Right cardiac atrium (tissue), 5 donors: ENCODE data around the gene SAXO1. TPM values are rescaled to one million over a fixed set of nuclear protein-coding genes. Genes with fewer than 3 reads are reported as not detected.

ENCODE experiments used
- ATAC-seq, 2 donors: fragments of 200-7000 bp; cut with Tn5 transposase; one replicate each; pipeline versions ENCODE4 v1.8.0 to v1.9.1; 2020; ENCODE audit warnings: moderate library complexity in 2 of 2, mild to moderate bottlenecking in 1 of 2
- DNase-seq, 3 donors: peaks; one replicate each; pipeline ENCODE4 v3.0.0-alpha.2; 2020
- H3K27ac ChIP-seq: one replicate; pipeline ENCODE4 v1.5.1; 2013; ENCODE audit warnings: mild to moderate bottlenecking, low read length, control low read depth, moderate library complexity
- H3K27me3 ChIP-seq: one replicate; pipeline ENCODE4 v1.6.1; 2013; ENCODE audit not compliant: control insufficient read depth, insufficient read depth
- H3K4me1 ChIP-seq: one replicate; pipeline ENCODE4 v1.6.1; 2013; ENCODE audit warnings: low read length; ENCODE audit not compliant: control insufficient read depth, insufficient read depth
- H3K4me3 ChIP-seq: one replicate; pipeline ENCODE4 v1.5.1; 2013; ENCODE audit warnings: low read length, control low read depth
- H3K9me3 ChIP-seq: one replicate; pipeline ENCODE4 v1.6.1; 2013; ENCODE audit warnings: low read length; ENCODE audit not compliant: control insufficient read depth
- WGBS: extraction: QIAGEN DNeasy Blood & Tissue Kit; methylation state at CpG from one replicate; pipeline ENCODE4 v1.1.7; 2013; 5-methylcytosine and 5-hydroxymethylcytosine counted together
- intact Hi-C, 4 donors: fragments of 100-400 bp; cut with DNase I; formaldehyde crosslinking; loops; one replicate each; pipeline versions ENCODE4 v1.11.0 to v1.14.0; 2022 to 2023
- long read RNA-seq, 4 donors: library from polyadenylated mRNA; unstranded; transcript quantifications; one replicate each; pipeline ENCODE4 v2.0.0, GENCODE V29; 2020 to 2021
- polyA plus RNA-seq: library from polyadenylated mRNA; stranded (reverse); fragments of 200-250 nt; gene quantifications from one replicate; pipeline ENCODE4 v1.2.3, GENCODE V29; 2013
- total RNA-seq, 4 donors: library from RNA; stranded (reverse); fragmentation: NEBNext Ultra II Directional; extraction: Animal tissue kit (Norgen Biotek cat#: 25700); gene quantifications; one replicate each; pipeline ENCODE4 v1.2.1, GENCODE V29; 2021
- donor health status: healthy with polysubstance abuse.
- donor health status: DM: no; HTN: yes; CAD: no.
- donor health status: DM: no; HTN: no; CAD: no.
- donor health status: DM: no; HTN: yes; CAD: no; lungs with severe emphysema.
- donor health status: DM: yes; HTN: yes; CAD: no.

SAXO1 gene
- total RNA-seq, result not detected
- polyA plus RNA-seq, result not detected
- long read RNA-seq, donor 1, partial matches to known transcripts, result 0 of 1 reads
- long read RNA-seq, donor 1, other reads (novel, unspliced or antisense), result 1 of 1 reads
- long read RNA-seq, donor 2, result 0 reads
- long read RNA-seq, donor 3, result 0 reads
- long read RNA-seq, donor 4, result 0 reads

- Histone ChIP-seq H3K9me3 (no peaks in the 10 kb centered on the region), H3K27ac (no peak within 1 kb of the TSS), H3K27me3 (no peaks in the 10 kb centered on the region), H3K4me1 (no peaks in the 10 kb centered on the region), H3K4me3 (no peak within 1 kb of the TSS)
- no peak for DNase-seq
- ATAC-seq, result peak; percentile 28 to 40
- intact Hi-C loops, result loop anchor here in 1 of 4 donors (10.0 kb wide), 1 partner anchor 1188 kb away; no protein-coding TSS in a partner anchor
- 78% methylated on average over 20 of the region's 20 CpGs for WGBS
These were observed at the start of gene SAXO1 for GRCh38 chr9:19033015-19033414. TSS of gene SAXO1 (minus strand) at chr9:19033209. CDS start at chr9:19032908, 301 bp downstream.

- no peak overlapping the region for H3K4me3 ChIP-seq
- WGBS, result 84% methylated on average over 1 of the region's 1 CpG
- intact Hi-C loops, result no loop called here
- DNase-seq (no peak), ATAC-seq (no peak)
- no peaks in the 10 kb centered on the region for H3K27me3 ChIP-seq
- no peaks in the 10 kb centered on the region for H3K9me3 ChIP-seq
- H3K4me1 ChIP-seq, result no peaks in the 10 kb centered on the region
- H3K27ac ChIP-seq, result no peak overlapping the region
These were observed 41.8 kb upstream of the SAXO1 start for GRCh38 chr9:19074836-19075235.

GRCh38 chr9:19074229-19074628, 41.2 kb upstream of the SAXO1 start:
- Histone ChIP-seq H3K27me3 (no peaks in the 10 kb centered on the region), H3K4me1 (no peaks in the 10 kb centered on the region), H3K9me3 (no peaks in the 10 kb centered on the region), H3K4me3 (no peak overlapping the region), H3K27ac (no peak overlapping the region)
- DNase-seq, result no peak
- WGBS, result over 99% methylated on average over 2 of the region's 2 CpGs
- intact Hi-C loops, result no loop called here
- ATAC-seq, result no peak

GRCh38 chr9:19057033-19057432, 24.0 kb upstream of the SAXO1 start:
- DNase-seq (no peak), ATAC-seq (no peak)
- H3K27me3 ChIP-seq, result no peaks in the 10 kb centered on the region
- no peaks in the 10 kb centered on the region for H3K4me1 ChIP-seq
- H3K27ac ChIP-seq, result no peak overlapping the region
- H3K4me3 ChIP-seq, result no peak overlapping the region
- H3K9me3 ChIP-seq, result no peaks in the 10 kb centered on the region
- intact Hi-C loops, result no loop called here

GRCh38 chr9:19050637-19051591, 17.9 kb upstream of the SAXO1 start:
- Histone ChIP-seq H3K4me1 (peaks cover 5% of the 10 kb centered on the region), H3K9me3 (no peaks in the 10 kb centered on the region), H3K27ac (no peak overlapping the region), H3K27me3 (no peaks in the 10 kb centered on the region), H3K4me3 (peak overlapping the region; percentile 65)
- 60% methylated on average over 12 of the region's 12 CpGs for WGBS
- intact Hi-C loops, result no loop called here
- DNase-seq (no peak), ATAC-seq (no peak)

GRCh38 chr9:19049917-19050636, 17.1 kb upstream of the SAXO1 start:
- no peaks in the 10 kb centered on the region for H3K9me3 ChIP-seq
- peak overlapping the region; percentile 85 for H3K27ac ChIP-seq
- ATAC-seq (peak in 1 of 2 donors; percentile 7), DNase-seq (no peak)
- no peaks in the 10 kb centered on the region for H3K27me3 ChIP-seq
- H3K4me1 ChIP-seq, result peaks cover 5% of the 10 kb centered on the region
- WGBS, result 4% methylated on average over 33 of the region's 33 CpGs
- H3K4me3 ChIP-seq, result peak overlapping the region; percentile 65
- intact Hi-C loops, result loop anchor here in 1 of 4 donors (10.0 kb wide), 1 partner anchor 405 kb away; no protein-coding TSS in a partner anchor

- ATAC-seq (peak; percentile 96 to 98), DNase-seq (peak; percentile 95 to 98 (median 98))
- H3K27ac ChIP-seq, result peak within 1 kb of the TSS; percentile 85
- H3K9me3 ChIP-seq, result no peaks in the 10 kb centered on the region
- intact Hi-C loops, result loop anchor here in 1 of 4 donors (10.0 kb wide), 1 partner anchor 406 kb away; no protein-coding TSS in a partner anchor
- peak within 1 kb of the TSS; percentile 65 for H3K4me3 ChIP-seq
- peaks cover 5% of the 10 kb centered on the region for H3K4me1 ChIP-seq
- H3K27me3 ChIP-seq, result no peaks in the 10 kb centered on the region
- WGBS, result under 1% methylated on average over 82 of the region's 82 CpGs
These were observed 16.2 kb upstream of the SAXO1 start, which contains the start of gene RRAGA for GRCh38 chr9:19048966-19049916. TSS of gene RRAGA (plus strand) at chr9:19049427. CDS start at chr9:19049660, 233 bp downstream.

- intact Hi-C loops, result loop anchor here in 1 of 4 donors (10.0 kb wide), 1 partner anchor 1192 kb away; no protein-coding TSS in a partner anchor
- no peaks in the 10 kb centered on the region for H3K4me1 ChIP-seq
- H3K4me3 ChIP-seq, result no peak overlapping the region
- H3K9me3 ChIP-seq, result no peaks in the 10 kb centered on the region
- H3K27ac ChIP-seq, result no peak overlapping the region
- over 99% methylated on average over 5 of the region's 5 CpGs for WGBS
- no peak for DNase-seq
- no peak for ATAC-seq
- H3K27me3 ChIP-seq, result no peaks in the 10 kb centered on the region
These were observed 3.6 kb upstream of the SAXO1 start for GRCh38 chr9:19036611-19037010.

GRCh38 chr9:19032406-19032805, 603 bp downstream of the SAXO1 start:
- Histone ChIP-seq H3K4me3 (no peak overlapping the region), H3K27ac (no peak overlapping the region), H3K9me3 (no peaks in the 10 kb centered on the region), H3K27me3 (no peaks in the 10 kb centered on the region), H3K4me1 (no peaks in the 10 kb centered on the region)
- intact Hi-C loops, result loop anchor here in 1 of 4 donors (10.0 kb wide), 1 partner anchor 1188 kb away; no protein-coding TSS in a partner anchor
- ATAC-seq (no peak), DNase-seq (no peak)
- WGBS, result 63% methylated on average over 14 of the region's 14 CpGs

GRCh38 chr9:19030899-19031298, 2.1 kb downstream of the SAXO1 start:
- Histone ChIP-seq H3K27me3 (no peaks in the 10 kb centered on the region), H3K4me1 (no peaks in the 10 kb centered on the region), H3K27ac (no peak overlapping the region), H3K9me3 (no peaks in the 10 kb centered on the region), H3K4me3 (no peak overlapping the region)
- ATAC-seq (no peak), DNase-seq (no peak)
- intact Hi-C loops, result loop anchor here in 1 of 4 donors (10.0 kb wide), 1 partner anchor 1186 kb away; no protein-coding TSS in a partner anchor
- 98% methylated on average over 1 of the region's 1 CpG for WGBS
